Adipocyte (in vitro differentiated cells): ENCODE data around the gene GPATCH2L.
A peak's percentile ranks its signal among the peaks of the same experiment; 100 is the strongest.

Experiments
- DNase-seq: peaks from one replicate; pipeline ENCODE4 v3.0.0-alpha.2; 2015; ENCODE audit warnings: low read depth
- H3K27me3 ChIP-seq: replicated peaks from 2 replicates; pipeline ENCODE4 v1.7.0; 2013; ENCODE audit warnings: mild to moderate bottlenecking, low read length, moderate library complexity; ENCODE audit not compliant: control insufficient read depth, insufficient read depth
- H3K36me3 ChIP-seq: 2 replicates; pipeline ENCODE4 v1.7.0; 2013; ENCODE audit warnings: low read length, mild to moderate bottlenecking, moderate library complexity; ENCODE audit not compliant: control insufficient read depth, insufficient read depth, severe bottlenecking
- H3K4me1 ChIP-seq: 2 replicates; pipeline ENCODE4 v1.7.0; 2013; ENCODE audit warnings: mild to moderate bottlenecking, low read length, moderate library complexity; ENCODE audit not compliant: control insufficient read depth, insufficient read depth
- H3K4me3 ChIP-seq: 2 replicates; pipeline ENCODE4 v1.7.0; 2013; ENCODE audit warnings: mild to moderate bottlenecking, low read length, moderate library complexity
- H3K9ac ChIP-seq: 2 replicates; pipeline ENCODE4 v1.7.0; 2013; ENCODE audit warnings: mild to moderate bottlenecking, low read length, moderate library complexity
- H3K9me3 ChIP-seq: 2 replicates; pipeline ENCODE4 v1.7.0; 2013; ENCODE audit warnings: mild to moderate bottlenecking, low read length, moderate library complexity; ENCODE audit not compliant: control insufficient read depth

Gene GPATCH2L

DNA sequence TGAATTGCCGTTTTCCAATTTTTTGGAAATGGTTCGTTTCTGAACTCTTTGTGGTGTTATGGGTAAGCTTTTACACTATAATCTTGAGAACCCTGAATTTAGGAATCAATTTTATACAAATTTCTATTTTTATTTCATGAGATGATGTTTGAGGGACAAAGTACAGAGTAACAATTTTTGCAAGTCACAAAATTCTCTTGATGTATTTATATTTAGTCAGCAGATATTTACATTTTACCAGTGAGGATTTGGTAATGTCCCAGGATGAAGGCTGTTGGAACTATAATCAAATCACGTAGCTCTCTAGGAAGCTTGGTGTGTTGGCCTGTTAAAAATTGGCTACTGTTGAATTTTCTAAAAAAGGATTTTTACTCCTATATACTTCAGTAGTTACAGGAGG, 24.2 kb downstream of the GPATCH2L start:
- peaks cover 81% of the 10 kb centered on the region for H3K36me3 ChIP-seq
- no peaks in the 10 kb centered on the region for H3K27me3 ChIP-seq
- H3K9ac ChIP-seq = no peak overlapping the region
- H3K9me3 ChIP-seq = no peaks in the 10 kb centered on the region
- peaks cover 6% of the 10 kb centered on the region for H3K4me1 ChIP-seq
- no peak overlapping the region for H3K4me3 ChIP-seq
- DNase-seq = no peak

DNA sequence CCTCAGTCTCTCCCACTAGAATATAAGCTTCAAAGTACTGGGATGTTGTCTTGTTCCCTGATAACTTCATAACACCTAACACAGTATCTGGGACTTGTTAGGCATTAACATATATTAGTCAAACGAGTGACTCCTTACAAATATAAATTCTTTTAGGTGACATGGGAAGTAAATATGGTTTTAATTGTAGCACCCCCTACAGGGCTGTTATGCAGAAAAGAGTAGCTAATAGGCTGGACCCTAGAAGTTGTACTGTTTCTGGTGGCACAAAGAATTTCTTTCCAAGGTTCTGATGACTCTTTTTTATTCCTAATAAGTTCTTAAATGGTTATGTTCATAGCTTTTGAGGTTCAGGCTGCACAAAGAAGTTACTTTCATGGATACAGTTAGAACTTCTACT, 29.8 kb downstream of the GPATCH2L start:
- peaks cover 90% of the 10 kb centered on the region for H3K36me3 ChIP-seq
- H3K4me3 ChIP-seq = no peak overlapping the region
- H3K9me3 ChIP-seq = no peaks in the 10 kb centered on the region
- no peaks in the 10 kb centered on the region for H3K4me1 ChIP-seq
- H3K9ac ChIP-seq = no peak overlapping the region
- H3K27me3 ChIP-seq = no peaks in the 10 kb centered on the region
- peak; percentile 14 for DNase-seq

DNA sequence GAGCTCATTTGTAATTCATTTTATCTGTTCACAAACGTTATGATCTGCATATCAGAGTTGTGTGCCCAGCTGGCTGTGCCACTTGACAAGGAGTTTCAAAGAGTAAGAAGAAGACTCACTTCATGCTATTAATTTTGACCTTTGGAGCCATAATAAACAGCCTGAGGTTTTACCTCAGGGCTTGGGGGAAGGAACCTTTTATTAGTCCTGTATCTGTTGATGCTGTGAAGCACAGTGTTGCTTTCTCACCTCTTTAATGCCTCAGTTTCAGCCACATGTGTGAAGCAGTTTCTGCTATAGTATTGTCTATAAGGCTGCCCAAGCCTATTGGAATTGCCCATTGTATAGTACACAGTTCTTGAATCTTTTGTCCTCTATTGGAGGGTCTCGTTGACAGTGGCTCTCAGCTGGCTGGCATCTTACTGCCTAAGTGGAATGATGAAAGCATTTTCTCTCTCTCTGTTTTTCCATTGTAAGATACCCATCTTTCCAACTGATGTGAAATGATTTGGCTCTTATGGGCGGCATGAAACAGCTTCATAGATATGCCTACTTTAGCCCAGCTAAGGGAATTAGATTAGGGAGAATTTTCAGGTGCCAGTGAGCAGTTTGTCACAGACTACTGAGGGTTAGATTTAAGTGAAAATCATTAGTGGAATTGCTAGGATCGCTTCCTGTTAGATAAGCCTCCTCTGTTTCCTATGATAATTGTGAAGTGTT, 34.7 kb downstream of the GPATCH2L start:
- Histone ChIP-seq H3K9me3 (no peaks in the 10 kb centered on the region), H3K36me3 (peaks cover 83% of the 10 kb centered on the region), H3K4me1 (no peaks in the 10 kb centered on the region), H3K9ac (no peak overlapping the region), H3K27me3 (no peaks in the 10 kb centered on the region), H3K4me3 (no peak overlapping the region)
- DNase-seq = no peak

DNA sequence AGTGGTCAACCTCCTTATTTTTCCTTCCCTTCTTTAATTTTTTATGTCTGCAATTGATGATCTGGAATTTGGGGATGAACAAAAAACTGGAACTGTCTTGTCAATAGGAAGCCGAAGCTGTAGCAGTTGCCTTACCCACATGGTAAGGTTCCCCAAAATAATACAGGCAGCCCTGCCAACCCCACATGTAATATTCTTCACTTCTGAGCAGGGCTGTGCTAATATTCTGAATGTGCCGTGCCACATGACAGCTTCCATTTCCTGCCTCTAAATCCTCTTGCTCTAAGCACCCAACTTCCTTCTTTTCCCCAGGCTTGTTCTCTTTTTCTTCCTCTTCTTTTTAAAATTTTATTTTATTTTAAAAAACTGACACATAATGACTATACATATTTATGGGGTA, 39.6 kb downstream of the GPATCH2L start:
- Histone ChIP-seq H3K9ac (no peak overlapping the region), H3K4me1 (no peaks in the 10 kb centered on the region), H3K27me3 (no peaks in the 10 kb centered on the region), H3K36me3 (peaks cover 88% of the 10 kb centered on the region), H3K4me3 (no peak overlapping the region), H3K9me3 (no peaks in the 10 kb centered on the region)
- DNase-seq = no peak

DNA sequence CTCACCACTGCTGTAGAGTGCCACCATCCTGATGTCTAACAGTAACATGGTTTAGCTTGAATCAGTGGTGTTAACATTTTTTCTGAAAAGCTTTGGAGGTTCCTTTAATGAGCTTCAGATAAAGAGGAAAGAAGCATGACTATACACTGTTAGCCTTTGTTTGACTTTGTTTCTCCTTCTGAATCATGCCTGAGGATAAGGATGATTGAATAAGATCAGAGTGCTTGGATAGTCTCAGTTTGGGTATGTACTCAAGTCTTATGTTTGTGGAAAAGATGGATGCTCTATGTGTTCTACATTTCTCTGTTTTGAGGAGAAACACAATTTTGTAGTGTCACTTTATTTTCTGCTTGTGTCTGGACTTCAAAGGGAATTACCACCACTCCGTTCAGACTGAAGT, 42.0 kb downstream of the GPATCH2L start:
- H3K9me3 ChIP-seq = no peaks in the 10 kb centered on the region
- H3K36me3 ChIP-seq = peaks cover 90% of the 10 kb centered on the region
- no peak overlapping the region for H3K9ac ChIP-seq
- no peak overlapping the region for H3K4me3 ChIP-seq
- no peaks in the 10 kb centered on the region for H3K4me1 ChIP-seq
- H3K27me3 ChIP-seq = no peaks in the 10 kb centered on the region
- no peak for DNase-seq

DNA sequence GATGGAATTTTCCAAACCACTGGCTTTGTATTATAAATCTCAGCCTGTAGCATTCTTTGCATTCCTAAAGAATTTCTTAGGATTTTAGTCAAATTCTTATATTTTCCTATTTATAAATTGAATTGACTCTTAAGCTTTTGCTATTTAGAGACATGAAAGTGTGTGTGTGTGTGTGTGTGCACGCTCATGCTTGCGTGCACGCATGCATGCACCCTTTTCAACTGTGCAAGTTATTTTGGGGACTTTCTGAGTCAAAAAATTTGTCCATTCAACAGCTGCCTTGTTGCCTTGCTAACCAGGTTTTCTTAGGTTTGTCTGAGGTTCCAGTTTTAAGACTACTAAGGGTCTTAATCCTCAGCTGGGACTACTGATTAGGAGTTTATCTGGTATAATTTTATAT, 42.6 kb downstream of the GPATCH2L start:
- no peaks in the 10 kb centered on the region for H3K27me3 ChIP-seq
- H3K9ac ChIP-seq = no peak overlapping the region
- peak; percentile 7 for DNase-seq
- H3K9me3 ChIP-seq = no peaks in the 10 kb centered on the region
- H3K36me3 ChIP-seq = peaks cover 97% of the 10 kb centered on the region
- no peak overlapping the region for H3K4me3 ChIP-seq
- no peaks in the 10 kb centered on the region for H3K4me1 ChIP-seq

DNA sequence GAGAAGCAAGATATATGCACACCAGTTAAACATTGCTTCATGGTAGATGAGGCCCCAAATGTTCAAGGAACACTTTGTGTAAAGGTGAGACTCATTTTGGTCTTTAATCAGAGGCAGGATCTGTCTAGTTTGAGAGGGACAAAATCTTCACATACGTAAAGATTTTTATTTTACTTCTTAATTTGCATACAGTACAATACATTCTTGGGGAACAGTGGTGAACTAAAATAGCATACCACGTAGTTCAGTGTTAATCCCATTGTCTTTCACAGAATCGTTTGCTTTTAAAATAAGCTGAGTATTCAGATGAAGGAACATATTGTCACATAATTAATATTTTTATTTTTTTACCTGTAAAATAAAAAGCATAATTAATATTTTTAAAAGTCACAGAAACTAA, 43.3 kb downstream of the GPATCH2L start:
- no peak overlapping the region for H3K9ac ChIP-seq
- no peaks in the 10 kb centered on the region for H3K4me1 ChIP-seq
- DNase-seq = no peak
- H3K36me3 ChIP-seq = peaks cover 100% of the 10 kb centered on the region
- H3K27me3 ChIP-seq = no peaks in the 10 kb centered on the region
- no peak overlapping the region for H3K4me3 ChIP-seq
- no peaks in the 10 kb centered on the region for H3K9me3 ChIP-seq

DNA sequence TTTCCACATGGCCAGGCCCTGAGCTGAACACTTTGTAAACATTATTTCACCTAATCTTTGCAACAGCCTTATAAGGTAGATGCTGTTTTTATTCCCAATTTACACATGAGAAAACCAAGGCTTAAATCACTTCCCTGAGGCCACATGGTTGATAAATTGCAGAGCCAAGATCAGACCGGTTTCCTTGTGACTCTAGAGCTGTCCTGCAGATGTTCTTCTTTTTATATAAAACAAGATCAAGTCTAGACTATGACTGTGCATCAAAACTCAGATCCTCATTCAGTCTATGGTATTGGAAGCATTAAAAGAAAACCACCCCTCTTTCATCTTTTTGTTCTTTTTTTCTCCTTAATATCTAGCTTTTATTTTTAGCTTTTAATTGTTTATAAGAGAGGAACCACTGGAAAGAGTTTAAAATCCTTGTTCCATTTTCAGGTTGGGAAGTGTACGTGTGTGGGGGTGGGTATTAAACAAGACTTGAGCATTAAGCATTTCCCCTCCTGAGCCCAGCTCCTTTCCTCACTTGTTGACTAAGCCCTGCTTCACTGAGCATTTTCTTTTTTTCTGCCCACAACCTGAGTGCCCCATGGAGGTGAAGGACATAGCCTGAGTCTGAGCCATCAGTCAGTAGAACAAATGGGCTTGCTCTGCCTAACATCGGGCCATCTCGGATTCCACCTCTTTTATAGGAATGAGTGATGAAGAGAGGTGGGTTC, 45.4 kb downstream of the GPATCH2L start:
- H3K4me1 ChIP-seq = no peaks in the 10 kb centered on the region
- no peak overlapping the region for H3K9ac ChIP-seq
- DNase-seq = no peak
- H3K36me3 ChIP-seq = peaks cover 93% of the 10 kb centered on the region
- H3K9me3 ChIP-seq = no peaks in the 10 kb centered on the region
- no peaks in the 10 kb centered on the region for H3K27me3 ChIP-seq
- no peak overlapping the region for H3K4me3 ChIP-seq

DNA sequence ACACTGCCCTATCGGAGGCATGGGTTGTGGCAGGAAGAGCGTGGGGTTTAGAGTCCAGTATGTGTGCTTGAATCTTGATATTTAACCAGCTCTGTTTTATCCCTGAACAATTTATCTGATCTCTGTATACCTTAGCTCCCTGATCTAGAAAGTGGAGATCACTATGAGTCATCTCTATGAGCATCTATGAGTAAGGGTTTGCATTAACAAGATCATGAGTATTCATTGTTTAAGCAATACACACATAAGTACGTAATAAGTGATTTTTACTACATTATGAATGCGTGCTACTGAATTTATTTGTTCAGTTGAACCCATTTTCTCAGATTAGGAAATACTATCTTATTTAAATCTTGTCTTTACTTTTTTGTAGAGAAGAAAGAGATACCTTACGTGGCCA, 49.4 kb downstream of the GPATCH2L start:
- DNase-seq = peak; percentile 39
- Histone ChIP-seq H3K9me3 (no peaks in the 10 kb centered on the region), H3K36me3 (peaks cover 65% of the 10 kb centered on the region)

DNA sequence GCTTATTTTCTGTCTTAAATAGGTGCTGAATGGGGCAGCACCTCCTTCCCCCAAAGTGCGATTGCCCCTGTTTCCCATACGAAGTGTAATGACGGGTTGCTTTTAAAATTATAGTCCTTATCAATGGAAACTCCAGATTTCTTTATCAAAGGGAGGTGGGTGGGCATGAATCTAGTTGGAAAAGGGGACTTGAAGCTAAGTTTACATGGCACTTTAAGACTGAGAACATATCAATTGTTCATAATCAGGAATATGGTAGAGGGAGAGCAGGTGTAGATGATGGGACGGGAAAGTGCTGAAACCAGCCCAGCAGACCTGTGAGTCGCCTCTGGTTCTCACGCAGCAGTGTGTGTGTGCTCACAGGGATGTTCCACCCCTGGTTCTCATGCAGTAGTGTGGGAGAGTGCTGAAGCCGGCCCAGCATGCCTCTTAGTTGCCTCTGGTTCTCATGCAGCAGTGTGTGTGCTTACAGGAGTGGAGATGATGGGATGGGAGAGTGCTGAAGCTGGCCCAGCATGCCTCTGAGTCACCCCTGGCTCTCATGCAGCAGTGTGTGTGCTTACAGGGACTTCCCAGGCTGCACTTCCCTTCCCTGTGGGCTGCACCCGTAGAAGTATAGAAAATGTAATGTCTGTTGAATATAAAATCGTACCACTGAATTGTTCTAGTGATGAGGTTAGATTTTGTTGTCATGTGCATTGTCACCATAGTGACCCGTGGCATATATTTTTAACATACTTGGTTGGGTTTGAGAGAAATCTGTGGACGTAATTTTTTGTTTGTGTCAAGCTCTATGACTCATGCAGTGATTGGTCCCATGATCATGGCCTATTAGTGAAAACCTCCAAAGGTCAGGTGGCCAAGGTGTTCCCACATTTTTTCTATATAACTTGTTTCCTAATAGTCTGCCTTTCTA, 51.6 kb downstream of the GPATCH2L start:
- peaks cover 45% of the 10 kb centered on the region for H3K36me3 ChIP-seq

More for the DNA sequence above, 49.4 kb downstream of the GPATCH2L start:
- H3K4me1 ChIP-seq = peaks cover 29% of the 10 kb centered on the region
- H3K9ac ChIP-seq = no peak overlapping the region
- no peak overlapping the region for H3K4me3 ChIP-seq
- H3K27me3 ChIP-seq = no peaks in the 10 kb centered on the region

More for the DNA sequence above, 51.6 kb downstream of the GPATCH2L start:
- Histone ChIP-seq H3K27me3 (no peaks in the 10 kb centered on the region), H3K9me3 (no peaks in the 10 kb centered on the region), H3K4me3 (peak overlapping the region; percentile 31), H3K4me1 (peaks cover 29% of the 10 kb centered on the region), H3K9ac (no peak overlapping the region)
- peak; percentile 34 for DNase-seq
